Measurements from ENCODE around the gene ZBTB21. TPM values are rescaled to one million over a fixed set of nuclear protein-coding genes. Genes with fewer than 3 reads are reported as not detected.

ZBTB21 gene
- total and polyA plus RNA-seq, 8 donors: 1.9 to 18.7 (median 4.8) TPM

GRCh38 chr21:42019706-42020105 is 9.5 kb upstream of the ZBTB21 start:
- Histone ChIP-seq H3K4me3 (no peak overlapping the region), H3K27me3 (peaks cover 0 to 37% (median 7%) of the 10 kb centered on the region in 3 donors), H3K4me1 (no peaks in the 10 kb centered on the region), H3K36me3 (no peaks in the 10 kb centered on the region), H3K9me3 (no peaks in the 10 kb centered on the region), H3K27ac (no peak overlapping the region)
- WGBS, 5 donors: 82 to 93% (median 87%) methylated on average over 6 of the region's 6 CpGs
- no peak for DNase-seq
- TF ChIP-seq EP300 (IDR thresholded peaks at IDR 0.05) (no peak), POLR2AphosphoS5 (IDR thresholded peaks at IDR 0.05) (no peak), POLR2A (IDR thresholded peaks at IDR 0.05) (no peak), CTCF (IDR thresholded peaks at IDR 0.05) (no peak)
- intact Hi-C loops (cut with DNase I; ENCODE audit: low total_unique reads): no loop called here

DNA sequence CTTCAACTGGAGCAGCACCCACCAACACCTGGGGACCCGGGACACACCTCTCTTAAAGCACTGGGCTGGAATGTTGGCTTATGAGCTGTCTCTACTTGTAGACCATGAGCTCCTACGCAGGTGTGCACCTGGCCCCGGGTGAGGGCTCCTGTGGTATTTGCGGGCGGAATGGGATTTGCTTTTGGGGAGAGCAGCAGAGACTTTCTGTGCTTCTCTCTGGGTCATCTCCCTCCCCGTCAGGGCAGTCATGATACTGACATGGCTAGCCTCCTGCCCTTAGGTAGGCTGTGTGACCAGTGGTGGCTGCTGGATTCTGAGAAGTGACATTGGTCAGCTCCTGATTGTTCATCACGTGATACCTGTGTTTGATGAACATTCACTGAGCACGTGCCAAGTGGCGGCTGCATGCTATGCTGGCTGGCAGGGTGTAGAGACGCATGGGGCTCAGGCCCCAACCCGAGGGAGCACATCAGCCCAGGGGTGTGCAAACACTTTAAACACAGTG is 9.0 kb upstream of the ZBTB21 start:
- intact Hi-C loops (cut with DNase I; ENCODE audit: low total_unique reads): no loop called here
- H3K4me3 ChIP-seq: no peak overlapping the region
- TF ChIP-seq POLR2A (IDR thresholded peaks at IDR 0.05) (no peak), POLR2AphosphoS5 (IDR thresholded peaks at IDR 0.05) (no peak), CTCF (IDR thresholded peaks at IDR 0.05) (no peak), EP300 (IDR thresholded peaks at IDR 0.05) (no peak)
- H3K36me3 ChIP-seq: no peaks in the 10 kb centered on the region
- no peaks in the 10 kb centered on the region for H3K4me1 ChIP-seq
- no peak overlapping the region for H3K27ac ChIP-seq
- H3K9me3 ChIP-seq: no peaks in the 10 kb centered on the region
- peaks cover 0 to 37% (median 7%) of the 10 kb centered on the region in 3 donors for H3K27me3 ChIP-seq
- DNase-seq: peak in 1 of 2 donors; percentile 60
- WGBS, 5 donors: 67 to 76% (median 74%) methylated on average over 9 to 11 of the region's 11 CpGs

DNA sequence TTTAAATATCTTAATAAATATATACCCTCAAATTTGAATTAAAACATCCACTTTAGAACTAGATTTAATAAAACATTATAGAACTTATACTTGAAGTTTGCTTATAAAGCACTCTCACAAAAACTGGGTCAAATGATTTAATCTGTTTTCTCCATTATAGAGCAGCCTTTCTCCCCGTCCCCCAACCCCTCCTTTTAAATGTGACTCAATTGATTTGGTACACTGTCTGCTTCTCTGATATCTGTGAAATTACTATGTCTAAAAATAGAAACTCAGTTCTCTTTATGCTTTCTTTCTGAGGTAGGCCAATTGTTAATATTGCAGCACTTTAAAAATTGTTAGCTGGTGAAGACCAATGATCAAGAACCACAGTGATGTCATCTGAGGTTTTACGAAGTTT is 6.9 kb upstream of the ZBTB21 start:
- 75 to 90% (median 88%) methylated on average over 2 of the region's 2 CpGs for WGBS, 5 donors
- Histone ChIP-seq H3K9me3 (no peaks in the 10 kb centered on the region), H3K27me3 (peaks cover 0 to 31% (median 6%) of the 10 kb centered on the region in 3 donors), H3K4me3 (no peak overlapping the region), H3K36me3 (no peaks in the 10 kb centered on the region), H3K4me1 (no peaks in the 10 kb centered on the region), H3K27ac (no peak overlapping the region)
- intact Hi-C loops (cut with DNase I; ENCODE audit: low total_unique reads): no loop called here
- no peak for TF ChIP-seq POLR2A (IDR thresholded peaks at IDR 0.05)
- TF ChIP-seq POLR2AphosphoS5 (IDR thresholded peaks at IDR 0.05): no peak
- TF ChIP-seq EP300 (IDR thresholded peaks at IDR 0.05): no peak
- no peak for TF ChIP-seq CTCF (IDR thresholded peaks at IDR 0.05)
- no peak for DNase-seq

GRCh38 chr21:42016364-42016985 is 6.3 kb upstream of the ZBTB21 start:
- Histone ChIP-seq H3K27ac (no peak overlapping the region), H3K27me3 (peaks cover 0 to 25% (median under 1%) of the 10 kb centered on the region in 3 donors), H3K9me3 (no peaks in the 10 kb centered on the region), H3K36me3 (no peaks in the 10 kb centered on the region), H3K4me1 (no peaks in the 10 kb centered on the region), H3K4me3 (no peak overlapping the region)
- WGBS, 5 donors: 80 to 85% (median 84%) methylated on average over 19 of the region's 19 CpGs
- intact Hi-C loops (cut with DNase I; ENCODE audit: low total_unique reads): no loop called here
- no peak for TF ChIP-seq POLR2A (IDR thresholded peaks at IDR 0.05)
- no peak for TF ChIP-seq CTCF (IDR thresholded peaks at IDR 0.05)
- no peak for TF ChIP-seq EP300 (IDR thresholded peaks at IDR 0.05)
- no peak for TF ChIP-seq POLR2AphosphoS5 (IDR thresholded peaks at IDR 0.05)
- no peak for DNase-seq

All from stomach (tissue), 9 donors.